Measurements from ENCODE around the gene LMX1A. TPM values are rescaled to one million over a fixed set of nuclear protein-coding genes. Genes with fewer than 3 reads are reported as not detected.

The LMX1A gene
- polyA plus RNA-seq, 1 experiment: not detected

- ChIA-PET POLR2A (no interaction called here), CTCF (no interaction called here)
- no peak overlapping the region for H3K4me3 ChIP-seq (ENCODE audit: low read depth, low read length)
- TF ChIP-seq CTCF (IDR thresholded peaks at IDR 0.05; ENCODE audit: insufficient read depth, low read depth, low read length): no peak
- H3K27me3 ChIP-seq (ENCODE audit: control insufficient read depth, insufficient read depth, low read length): no peaks in the 10 kb centered on the region
- no peak for DNase-seq (ENCODE audit: low read depth)
- no peaks in the 10 kb centered on the region for H3K36me3 ChIP-seq (ENCODE audit: control insufficient read depth, insufficient read depth, low read length)
Measured at GRCh38 chr1:165241952-165242351, 114.6 kb downstream of the LMX1A start.

DNA sequence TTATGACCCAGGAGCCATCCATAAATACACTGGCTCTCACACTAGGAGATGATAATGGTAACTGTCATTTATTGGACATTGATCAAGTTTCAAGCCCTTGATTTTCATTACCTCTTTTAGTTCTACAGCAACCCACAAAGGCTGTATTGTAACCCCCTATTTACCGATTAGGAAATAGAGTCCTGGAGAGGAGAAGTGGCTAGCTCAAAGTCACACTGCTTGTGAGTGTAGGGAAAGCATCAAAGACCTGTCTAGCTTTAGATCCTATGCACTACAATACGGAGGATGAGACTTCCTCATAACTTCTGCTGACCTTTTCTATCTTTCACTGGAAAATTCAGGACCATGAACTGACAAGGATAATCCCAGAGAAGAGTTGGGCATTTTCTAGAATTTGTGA lies 115.2 kb downstream of the LMX1A start:
- POLR2A ChIA-PET: no interaction called here
- CTCF ChIA-PET: no interaction called here
- no peak for DNase-seq (ENCODE audit: low read depth)
- Histone ChIP-seq H3K4me3 (ENCODE audit: low read depth, low read length) (no peak overlapping the region), H3K36me3 (ENCODE audit: control insufficient read depth, insufficient read depth, low read length) (no peaks in the 10 kb centered on the region), H3K27me3 (ENCODE audit: control insufficient read depth, insufficient read depth, low read length) (no peaks in the 10 kb centered on the region)
- TF ChIP-seq CTCF (IDR thresholded peaks at IDR 0.05; ENCODE audit: insufficient read depth, low read depth, low read length): no peak

- DNase-seq (ENCODE audit: low read depth): no peak
- CTCF ChIA-PET: interaction anchor here (0.9 kb wide), 1 partner anchor 9 kb away, joined by 5 read pairs; no protein-coding TSS in a partner anchor
- POLR2A ChIA-PET: no interaction called here
- no peaks in the 10 kb centered on the region for H3K36me3 ChIP-seq (ENCODE audit: control insufficient read depth, insufficient read depth, low read length)
- TF ChIP-seq CTCF (IDR thresholded peaks at IDR 0.05; ENCODE audit: insufficient read depth, low read depth, low read length): no peak
- H3K4me3 ChIP-seq (ENCODE audit: low read depth, low read length): no peak overlapping the region
- peaks cover 3% of the 10 kb centered on the region for H3K27me3 ChIP-seq (ENCODE audit: control insufficient read depth, insufficient read depth, low read length)
Measured at GRCh38 chr1:165240492-165240891, 116.0 kb downstream of the LMX1A start.

DNA sequence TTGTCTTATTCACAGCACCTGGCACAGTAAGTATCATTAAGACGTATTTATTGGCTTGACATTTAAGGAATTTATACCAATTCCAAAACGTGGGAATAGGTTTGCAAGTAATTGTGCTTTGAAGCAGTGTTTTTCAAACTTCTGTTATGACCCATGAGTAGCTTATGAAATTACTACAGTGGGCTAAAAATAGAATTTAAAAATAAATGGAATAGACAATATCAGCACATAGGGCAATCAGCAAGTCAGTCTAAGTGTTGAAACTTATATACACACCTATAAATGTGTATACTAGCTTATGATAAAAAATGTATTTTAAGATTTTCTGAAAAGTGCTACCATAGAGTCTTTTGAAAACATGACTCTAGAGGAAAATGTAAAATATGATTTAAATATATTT lies 116.6 kb downstream of the LMX1A start:
- POLR2A ChIA-PET: no interaction called here
- Histone ChIP-seq H3K4me3 (ENCODE audit: low read depth, low read length) (no peak overlapping the region), H3K36me3 (ENCODE audit: control insufficient read depth, insufficient read depth, low read length) (no peaks in the 10 kb centered on the region), H3K27me3 (ENCODE audit: control insufficient read depth, insufficient read depth, low read length) (peaks cover 8% of the 10 kb centered on the region)
- no peak for DNase-seq (ENCODE audit: low read depth)
- no peak for TF ChIP-seq CTCF (IDR thresholded peaks at IDR 0.05; ENCODE audit: insufficient read depth, low read depth, low read length)
- CTCF ChIA-PET: interaction anchor here (0.9 kb wide), 1 partner anchor 9 kb away, joined by 5 read pairs; no protein-coding TSS in a partner anchor

GRCh38 chr1:165235777-165236291 lies 120.7 kb downstream of the LMX1A start:
- H3K4me3 ChIP-seq (ENCODE audit: low read depth, low read length): no peak overlapping the region
- POLR2A ChIA-PET: no interaction called here

More at GRCh38 chr1:165235777-165236291, 120.7 kb downstream of the LMX1A start:
- TF ChIP-seq CTCF (IDR thresholded peaks at IDR 0.05; ENCODE audit: insufficient read depth, low read depth, low read length): no peak
- CTCF ChIA-PET: no interaction called here
- no peak for DNase-seq (ENCODE audit: low read depth)
- Histone ChIP-seq H3K27me3 (ENCODE audit: control insufficient read depth, insufficient read depth, low read length) (peaks cover 8% of the 10 kb centered on the region), H3K36me3 (ENCODE audit: control insufficient read depth, insufficient read depth, low read length) (no peaks in the 10 kb centered on the region)
